ENCODE measurements around the gene ANK3.

Gene ANK3

DNA sequence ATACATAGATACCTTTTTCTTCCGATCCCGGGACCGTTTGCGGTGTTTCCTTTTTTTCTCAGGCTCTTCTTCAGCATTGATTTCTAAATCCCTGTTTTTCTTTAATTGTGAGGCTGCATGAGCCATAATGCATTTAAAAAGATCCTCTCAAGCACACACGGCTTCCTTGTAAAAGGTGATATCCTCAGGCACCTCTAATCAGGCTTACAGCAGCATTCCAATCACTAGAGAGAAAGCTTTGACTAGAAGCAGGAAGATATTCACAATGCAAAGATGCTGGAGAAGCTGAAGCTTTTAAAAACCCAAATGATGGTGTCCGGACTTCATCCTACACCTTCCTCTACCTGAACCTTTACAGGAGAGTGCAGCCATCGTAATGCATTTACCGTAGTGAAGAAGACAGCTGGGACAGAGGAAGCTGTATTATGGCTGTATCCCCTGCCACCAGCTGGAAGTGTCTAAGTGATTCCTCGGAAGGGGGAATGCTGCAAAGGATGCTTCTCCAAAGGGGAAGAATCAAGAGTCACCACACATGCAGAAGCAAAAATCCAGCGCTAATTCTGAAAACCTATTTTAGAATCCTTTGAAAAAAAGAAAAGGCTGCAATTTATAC is at the start of gene ANK3:
Gene ANK3 (minus strand): TSS at position 463 of the 613 bp plus-strand sequence. CDS start 337 bp downstream, at position 126.
- DNase-seq (ENCODE audit: low read depth): no peak
- H3K4me3 ChIP-seq (ENCODE audit: low read length): no peak within 1 kb of the TSS
- TF ChIP-seq, protein P1, sequence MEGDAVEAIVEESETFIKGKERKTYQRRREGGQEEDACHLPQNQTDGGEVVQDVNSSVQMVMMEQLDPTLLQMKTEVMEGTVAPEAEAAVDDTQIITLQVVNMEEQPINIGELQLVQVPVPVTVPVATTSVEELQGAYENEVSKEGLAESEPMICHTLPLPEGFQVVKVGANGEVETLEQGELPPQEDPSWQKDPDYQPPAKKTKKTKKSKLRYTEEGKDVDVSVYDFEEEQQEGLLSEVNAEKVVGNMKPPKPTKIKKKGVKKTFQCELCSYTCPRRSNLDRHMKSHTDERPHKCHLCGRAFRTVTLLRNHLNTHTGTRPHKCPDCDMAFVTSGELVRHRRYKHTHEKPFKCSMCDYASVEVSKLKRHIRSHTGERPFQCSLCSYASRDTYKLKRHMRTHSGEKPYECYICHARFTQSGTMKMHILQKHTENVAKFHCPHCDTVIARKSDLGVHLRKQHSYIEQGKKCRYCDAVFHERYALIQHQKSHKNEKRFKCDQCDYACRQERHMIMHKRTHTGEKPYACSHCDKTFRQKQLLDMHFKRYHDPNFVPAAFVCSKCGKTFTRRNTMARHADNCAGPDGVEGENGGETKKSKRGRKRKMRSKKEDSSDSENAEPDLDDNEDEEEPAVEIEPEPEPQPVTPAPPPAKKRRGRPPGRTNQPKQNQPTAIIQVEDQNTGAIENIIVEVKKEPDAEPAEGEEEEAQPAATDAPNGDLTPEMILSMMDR (conservative IDR thresholded peaks at IDR 0.05; ENCODE audit: low read length): no peak

DNA sequence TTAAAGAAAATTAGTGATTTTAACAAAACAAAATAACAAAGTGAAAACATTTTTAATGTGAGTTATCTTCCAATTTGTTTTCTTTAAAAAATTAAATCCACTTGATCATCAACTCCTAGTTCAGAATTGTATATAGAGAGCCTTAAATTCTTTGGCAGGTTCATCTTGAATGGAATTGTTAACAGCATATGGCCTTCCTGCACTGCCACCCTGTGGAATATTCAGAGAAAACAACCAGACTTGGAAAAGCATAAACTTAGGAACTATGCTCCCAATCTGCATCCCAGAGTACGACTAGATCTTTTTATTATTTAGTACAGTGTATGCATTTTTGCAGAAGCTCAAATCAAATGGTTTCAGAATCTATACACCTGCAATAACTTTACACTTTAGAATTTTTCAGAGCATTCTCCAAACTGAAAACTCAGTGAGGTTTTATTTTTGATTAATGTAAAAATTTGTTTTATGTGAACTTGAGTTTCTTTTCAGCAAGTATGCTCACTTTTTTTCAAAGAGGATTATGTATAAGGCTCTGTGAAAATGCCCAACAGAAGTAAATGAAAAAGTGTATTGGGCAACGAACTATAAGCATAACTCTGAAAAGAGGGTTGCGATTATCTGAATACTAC is 44.9 kb upstream of the ANK3 start:
- DNase-seq (ENCODE audit: low read depth): peak; percentile 64
- TF ChIP-seq, protein P1 (conservative IDR thresholded peaks at IDR 0.05; ENCODE audit: low read length): peak; percentile 79
- H3K4me3 ChIP-seq (ENCODE audit: low read length): no peak overlapping the region

DNA sequence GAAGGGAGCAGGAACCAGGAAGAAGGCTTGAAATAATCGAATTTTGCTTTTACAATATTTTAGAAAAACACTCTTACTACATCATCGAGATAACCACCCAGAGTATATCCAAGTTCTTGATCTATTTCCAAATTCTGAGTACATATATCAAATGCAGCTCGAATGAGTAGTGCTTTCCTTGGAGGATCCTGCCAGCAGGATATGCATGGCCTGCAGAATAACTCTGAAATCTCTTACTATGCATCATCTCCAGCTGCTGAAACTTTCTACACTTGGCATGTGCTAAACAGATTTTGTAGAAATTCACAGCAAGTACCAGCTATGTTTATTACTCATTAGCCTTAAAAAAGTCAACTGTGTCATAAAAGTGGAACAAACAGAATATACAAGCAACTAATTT is 44.0 kb upstream of the ANK3 start:
- H3K4me3 ChIP-seq (ENCODE audit: low read length): no peak overlapping the region
- TF ChIP-seq, protein P1 (conservative IDR thresholded peaks at IDR 0.05; ENCODE audit: low read length): no peak
- DNase-seq (ENCODE audit: low read depth): peak; percentile 88

DNA sequence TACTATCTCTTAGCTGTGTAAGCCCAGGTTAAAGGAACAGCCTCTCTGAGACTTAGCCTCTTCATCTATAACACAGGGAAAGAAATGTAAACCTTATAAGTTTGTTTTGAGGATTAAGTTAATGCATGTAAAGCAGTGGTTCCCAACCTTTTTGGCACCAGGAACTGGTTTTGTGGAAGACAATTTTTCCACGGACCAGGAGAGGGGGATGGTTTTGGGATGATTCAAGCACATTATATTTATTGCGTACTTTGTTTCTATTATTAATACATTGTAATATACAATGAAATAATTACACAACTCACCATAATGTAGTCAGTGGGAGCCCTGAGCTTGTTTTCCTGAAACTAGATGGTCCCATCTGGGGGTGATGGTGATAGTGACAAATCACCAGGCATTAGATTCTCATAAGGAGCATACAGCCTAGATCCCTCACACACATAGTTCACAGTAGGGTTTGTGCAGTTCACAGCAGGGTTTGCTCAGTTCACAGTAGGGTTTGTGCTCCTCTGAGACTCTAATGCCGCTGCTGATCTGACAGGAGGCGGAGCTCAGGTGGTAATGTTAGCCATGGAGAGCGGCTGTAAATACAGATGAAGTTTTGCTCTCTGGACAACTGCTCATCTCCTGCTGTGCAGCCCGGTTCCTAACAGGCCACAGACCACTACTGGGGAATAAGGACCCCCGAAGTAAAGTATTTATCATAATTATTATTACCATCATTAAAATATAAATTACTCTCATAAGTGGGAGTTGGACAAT is 41.3 kb upstream of the ANK3 start:
- DNase-seq (ENCODE audit: low read depth): no peak
- H3K4me3 ChIP-seq (ENCODE audit: low read length): no peak overlapping the region
- TF ChIP-seq, protein P1 (conservative IDR thresholded peaks at IDR 0.05; ENCODE audit: low read length): no peak

DNA sequence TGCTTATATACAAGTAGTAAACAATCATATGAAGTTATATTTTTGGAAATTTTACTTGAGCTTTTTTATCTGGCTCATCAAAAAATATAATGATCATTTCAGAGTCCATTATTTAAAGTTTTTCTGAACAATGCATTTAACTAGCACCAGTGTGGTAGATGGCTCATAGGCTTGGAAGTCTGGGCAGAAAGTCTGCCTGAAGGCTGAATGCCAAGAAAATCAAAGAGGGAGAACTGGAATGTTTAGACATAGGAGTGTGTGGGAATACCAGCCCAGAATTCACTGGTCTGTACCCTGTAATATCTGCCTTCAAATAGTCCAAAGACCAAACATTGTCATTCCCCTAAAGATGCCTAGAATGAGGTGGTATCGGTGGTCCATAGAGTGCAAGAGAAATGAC is 40.3 kb upstream of the ANK3 start:
- peak; percentile 85 for DNase-seq (ENCODE audit: low read depth)
- TF ChIP-seq, protein P1 (conservative IDR thresholded peaks at IDR 0.05; ENCODE audit: low read length): no peak
- no peak overlapping the region for H3K4me3 ChIP-seq (ENCODE audit: low read length)

DNA sequence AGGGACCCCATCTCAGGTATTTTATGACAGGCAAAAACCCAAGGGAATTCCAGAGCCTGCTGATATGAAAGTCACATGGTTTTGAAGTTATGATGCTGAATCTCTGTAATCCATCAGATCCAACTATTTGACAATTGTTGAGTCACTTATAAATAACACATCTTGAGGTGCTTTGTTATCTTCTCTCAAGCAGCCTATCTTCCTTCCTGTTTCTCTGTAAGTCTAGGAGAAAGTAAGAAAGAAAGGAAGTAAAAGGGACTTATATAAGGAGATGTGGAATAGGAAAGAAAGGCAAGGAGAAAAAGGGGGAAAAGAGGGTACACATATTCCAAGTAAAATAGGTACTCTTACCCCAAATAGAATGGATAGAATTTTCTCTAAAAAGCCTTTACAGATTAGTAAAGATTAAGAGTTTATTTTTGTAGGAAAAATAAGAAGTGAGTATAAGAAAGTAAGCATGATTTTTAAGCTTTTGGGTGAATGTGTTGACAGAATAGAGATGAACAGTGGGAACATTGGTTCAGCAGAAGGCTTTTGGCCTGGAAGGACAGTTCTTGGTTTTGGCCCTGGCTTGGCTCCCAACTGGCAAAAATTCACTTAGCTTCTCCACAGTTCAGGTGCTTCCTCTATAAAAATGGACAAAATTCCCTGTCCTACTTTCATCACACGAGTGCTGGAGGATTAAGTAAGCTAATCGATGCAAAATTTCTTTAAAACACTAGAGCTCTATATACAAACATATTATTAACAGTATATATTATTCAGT is 39.6 kb upstream of the ANK3 start:
- TF ChIP-seq, protein P1 (conservative IDR thresholded peaks at IDR 0.05; ENCODE audit: low read length): no peak
- DNase-seq (ENCODE audit: low read depth): no peak
- no peak overlapping the region for H3K4me3 ChIP-seq (ENCODE audit: low read length)
